HCT116 (cell line): ENCODE measurements around the gene TMEM61.

ENCODE experiments used
- JUND ChIP-seq: IDR thresholded peaks from 2 replicates; pipeline ENCODE4 v1.6.1; 2012
- SP1 ChIP-seq: IDR thresholded peaks from 2 replicates; pipeline ENCODE4 v1.6.1; 2012; ENCODE audit warnings: low read depth
- SRF ChIP-seq: IDR thresholded peaks from 2 replicates; pipeline ENCODE4 v1.6.1; 2012; ENCODE audit warnings: low read depth
- ZNF274 ChIP-seq: fragments of 200-500 bp; sonication (Bioruptor generic); IDR thresholded peaks from 2 replicates; pipeline ENCODE4 v1.6.1; 2014; ENCODE audit warnings: mild to moderate bottlenecking, low read depth, low read length, inconsistent platforms
- TF ChIP-seq, protein P1 (sequence below), 3 experiments: fragments of 200-600 bp in 1 of 3; sonication (generic) in 1 of 3; IDR thresholded peaks in 2 of 3; conservative IDR thresholded peaks in 1 of 3; 2 replicates each; pipeline ENCODE4 v1.5.1; 2012 to 2017; ENCODE audit warnings: low read depth in 2 of 3, low read length in 2 of 3, antibody characterized with exemption in 1 of 3, borderline replicate concordance in 1 of 3, control low read depth in 1 of 3, mild to moderate bottlenecking in 1 of 3, mixed read lengths in 1 of 3, mixed run types in 1 of 3, moderate library complexity in 1 of 3; ENCODE audit not compliant: insufficient read depth in 1 of 3

- TF ChIP-seq, protein P1, sequence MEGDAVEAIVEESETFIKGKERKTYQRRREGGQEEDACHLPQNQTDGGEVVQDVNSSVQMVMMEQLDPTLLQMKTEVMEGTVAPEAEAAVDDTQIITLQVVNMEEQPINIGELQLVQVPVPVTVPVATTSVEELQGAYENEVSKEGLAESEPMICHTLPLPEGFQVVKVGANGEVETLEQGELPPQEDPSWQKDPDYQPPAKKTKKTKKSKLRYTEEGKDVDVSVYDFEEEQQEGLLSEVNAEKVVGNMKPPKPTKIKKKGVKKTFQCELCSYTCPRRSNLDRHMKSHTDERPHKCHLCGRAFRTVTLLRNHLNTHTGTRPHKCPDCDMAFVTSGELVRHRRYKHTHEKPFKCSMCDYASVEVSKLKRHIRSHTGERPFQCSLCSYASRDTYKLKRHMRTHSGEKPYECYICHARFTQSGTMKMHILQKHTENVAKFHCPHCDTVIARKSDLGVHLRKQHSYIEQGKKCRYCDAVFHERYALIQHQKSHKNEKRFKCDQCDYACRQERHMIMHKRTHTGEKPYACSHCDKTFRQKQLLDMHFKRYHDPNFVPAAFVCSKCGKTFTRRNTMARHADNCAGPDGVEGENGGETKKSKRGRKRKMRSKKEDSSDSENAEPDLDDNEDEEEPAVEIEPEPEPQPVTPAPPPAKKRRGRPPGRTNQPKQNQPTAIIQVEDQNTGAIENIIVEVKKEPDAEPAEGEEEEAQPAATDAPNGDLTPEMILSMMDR (IDR thresholded peaks at IDR 0.05 in 2 of 3, conservative IDR thresholded peaks at IDR 0.05 in 1 of 3; ENCODE audit: borderline replicate concordance in 1 of 3, insufficient read depth in 1 of 3, low read depth in 2 of 3, low read length in 2 of 3) = no peak
- TF ChIP-seq SP1 = no peak
- no peak for TF ChIP-seq ZNF274
- TF ChIP-seq SRF = no peak
- no peak for TF ChIP-seq JUND
These were observed 22.3 kb downstream of the TMEM61 start for GRCh38 chr1:55002686-55003085.
